SK-N-MC (cell line): ENCODE data around the gene OLFML2A.

Experiments
- EZH2 ChIP-seq: fragments of 200-600 bp; sonication (generic); IDR thresholded peaks from one replicate; pipeline ENCODE4 v1.6.1; 2017; ENCODE audit warnings: antibody characterized with exemption
- POLR2AphosphoS5 ChIP-seq: IDR thresholded peaks from 2 replicates; pipeline ENCODE4 v1.6.1; 2012; ENCODE audit warnings: mild to moderate bottlenecking, low read depth, low read length, borderline replicate concordance

GRCh38 chr9:124831642-124832364 lies 54.9 kb downstream of the OLFML2A start:
- no peak for TF ChIP-seq EZH2
- no peak for TF ChIP-seq POLR2AphosphoS5
